Testis (tissue), 2 donors: Measurements from ENCODE around the gene ELFN1.

ENCODE experiments used
- CTCF ChIP-seq, 3 experiments: fragments of 450-650 bp in 2 of 3; fragments of 200-600 bp in 1 of 3; sonication (generic) in 1 of 3; IDR thresholded peaks; one replicate each; pipeline ENCODE4 v1.5.1; 2016 to 2019; ENCODE audit warnings: antibody characterized with exemption in 3 of 3, mild to moderate bottlenecking in 2 of 3, moderate library complexity in 1 of 3
- POLR2A ChIP-seq: fragments of 450-650 bp; IDR thresholded peaks from one replicate; pipeline ENCODE4 v1.6.1; 2017; ENCODE audit warnings: antibody characterized with exemption, mild to moderate bottlenecking, moderate library complexity

GRCh38 chr7:1750541-1751021 is 80.5 kb downstream of the ELFN1 start:
- TF ChIP-seq CTCF (IDR thresholded peaks at IDR 0.05): no peak
- TF ChIP-seq POLR2A: no peak
